ENCODE data around the gene NUAK2.

Gene NUAK2

DNA sequence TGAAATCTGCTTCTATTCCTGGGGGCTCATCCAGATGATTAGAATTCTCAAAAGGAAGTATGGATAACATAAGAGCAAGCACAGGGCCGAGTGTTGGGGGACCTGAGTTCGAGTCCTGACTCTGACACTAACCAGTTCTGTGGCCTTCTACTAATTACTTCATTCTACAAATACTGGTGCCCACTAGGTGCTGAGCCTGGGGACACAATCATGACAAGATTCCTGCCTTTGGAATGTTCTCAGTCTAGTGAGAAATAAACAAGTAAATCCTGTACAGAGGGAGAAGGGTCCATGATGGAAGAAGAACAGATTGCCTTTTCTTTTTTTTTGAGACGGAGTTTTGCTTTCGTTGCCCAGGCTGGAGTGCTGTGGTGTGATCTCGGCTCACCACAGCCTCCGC is 2.2 kb upstream of the NUAK2 start:
- DNase-seq (ENCODE audit: low read depth in 1 of 2, low spot score in 1 of 2), result no peak

DNA sequence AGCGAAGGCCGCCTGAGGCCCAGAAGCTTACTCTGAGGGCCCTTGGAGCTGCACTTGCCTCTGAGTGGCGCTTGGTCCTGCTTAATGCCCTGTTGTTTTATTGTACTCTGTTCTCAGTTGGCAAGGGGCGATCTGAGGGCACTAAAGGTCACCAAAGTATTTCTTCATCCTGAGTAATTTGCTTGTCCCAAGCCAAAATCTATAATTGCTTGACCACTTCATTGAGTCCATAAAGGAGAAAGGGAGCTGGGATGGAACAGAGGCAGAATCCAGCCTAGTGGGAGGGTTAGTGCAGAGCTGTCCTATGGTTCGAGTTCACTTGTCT is 376 bp upstream of the NUAK2 start:
- DNase-seq (ENCODE audit: low read depth in 1 of 2, low spot score in 1 of 2), result no peak

DNA sequence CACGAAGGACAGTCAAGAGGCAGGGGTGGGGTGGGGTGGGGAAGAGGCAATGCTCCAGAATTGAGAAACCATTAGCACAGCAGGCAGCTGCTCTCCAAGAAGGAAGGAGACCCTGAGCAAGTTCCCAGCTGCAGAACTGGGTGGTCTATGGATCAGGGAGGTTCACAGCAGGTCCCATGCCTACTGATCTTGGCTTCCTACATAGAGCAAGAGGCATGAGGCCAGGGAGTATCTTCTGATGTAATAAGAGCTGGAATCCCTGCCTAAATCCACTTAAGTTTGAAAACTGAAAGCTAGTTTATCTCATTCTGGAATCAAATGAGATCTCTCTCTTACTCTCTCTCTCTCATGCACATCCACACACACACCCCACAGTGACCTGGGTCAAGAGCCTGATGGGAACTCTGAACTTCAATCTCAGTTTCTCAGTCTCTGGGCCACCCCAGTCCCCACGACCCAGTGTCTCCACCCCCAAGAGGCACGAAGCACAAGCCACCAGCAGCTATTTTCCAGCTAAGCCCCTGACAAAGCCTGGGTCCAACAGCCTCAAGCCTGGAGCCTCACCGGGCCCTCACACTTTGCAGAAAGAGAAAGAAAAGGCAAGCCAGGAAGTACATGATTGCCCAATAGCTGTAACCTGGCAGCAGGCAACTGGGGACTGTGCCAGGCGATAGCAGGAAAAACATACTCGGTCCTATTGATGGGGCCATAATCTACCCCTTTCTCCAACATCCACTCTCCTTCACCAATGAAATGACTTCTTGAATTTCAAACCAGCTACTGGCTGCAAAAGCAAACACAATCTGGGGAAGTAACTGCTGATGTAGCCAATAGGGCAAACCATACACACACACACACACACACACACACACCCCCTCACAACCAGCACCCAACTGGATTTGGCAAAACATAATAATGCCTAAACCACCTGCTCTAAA is 2.2 kb downstream of the NUAK2 start:
- no peak for DNase-seq (ENCODE audit: low read depth in 1 of 2, low spot score in 1 of 2)

DNA sequence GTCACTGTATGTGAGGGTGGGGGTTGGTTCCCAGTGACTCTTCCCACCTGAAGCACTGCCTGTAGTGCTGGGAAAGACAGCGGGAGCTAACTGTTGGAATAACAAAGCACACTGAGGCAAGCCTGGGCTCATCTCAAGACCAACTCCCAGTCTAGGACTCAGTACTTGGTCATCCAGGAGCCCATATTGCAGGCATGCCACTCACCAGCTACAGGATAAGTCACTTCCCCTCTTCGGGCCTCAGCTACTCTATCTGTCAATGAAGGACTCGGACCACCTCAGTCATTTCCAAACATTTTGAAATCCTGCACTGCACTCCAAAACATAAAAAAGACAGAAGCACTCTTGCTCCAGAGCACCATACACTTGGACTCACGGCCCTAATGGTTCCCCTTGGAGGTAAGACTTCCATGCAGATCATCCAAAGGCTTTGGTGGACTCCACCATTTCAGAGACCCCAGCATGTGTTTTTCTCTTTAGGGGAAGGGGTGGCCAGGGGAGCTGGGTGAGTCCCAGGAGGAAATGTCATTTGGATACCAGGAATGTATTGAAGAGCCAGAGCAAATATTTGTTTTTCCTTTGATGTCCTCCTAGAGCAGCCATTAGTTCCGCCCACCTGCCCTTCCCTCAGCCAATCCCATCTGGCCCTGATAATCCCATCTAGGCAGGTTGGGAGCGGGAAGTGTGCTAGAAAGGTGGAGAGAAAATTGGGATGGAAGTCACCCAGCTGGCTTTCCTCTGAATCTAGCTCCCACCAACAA is 3.1 kb downstream of the NUAK2 start:
- DNase-seq (ENCODE audit: low read depth in 1 of 2, low spot score in 1 of 2), result no peak

DNA sequence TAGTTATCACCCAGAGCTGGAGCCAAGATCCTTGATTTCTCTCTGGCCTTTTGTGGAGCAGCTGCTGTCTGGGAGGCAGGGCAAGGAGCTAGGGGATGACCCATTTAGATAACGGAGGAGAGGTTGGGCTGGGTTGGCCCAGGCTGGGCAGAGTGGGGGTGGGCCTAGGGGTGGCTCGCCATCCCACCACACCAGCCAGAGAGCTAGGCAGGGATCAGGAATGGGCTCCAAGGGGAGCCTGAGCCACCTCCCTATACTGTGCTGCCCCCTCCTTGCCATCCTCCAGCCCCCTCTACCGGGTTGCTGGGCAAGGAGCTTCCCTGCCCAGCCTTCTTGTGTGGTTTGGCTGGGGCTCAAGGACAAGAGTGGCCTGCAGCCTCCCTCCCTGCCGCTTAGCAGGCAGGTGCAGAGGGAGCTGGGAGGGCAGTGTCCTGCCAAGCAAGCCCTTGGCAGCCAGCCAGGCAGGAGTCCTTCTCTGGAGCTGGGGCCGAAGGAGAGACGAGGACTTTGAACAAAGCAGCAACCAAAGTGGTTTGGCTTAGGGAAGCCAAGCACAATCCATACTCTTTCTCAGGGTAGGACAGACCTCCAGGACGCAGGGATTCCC is 4.1 kb downstream of the NUAK2 start:
- no peak for DNase-seq (ENCODE audit: low read depth in 1 of 2, low spot score in 1 of 2)

DNA sequence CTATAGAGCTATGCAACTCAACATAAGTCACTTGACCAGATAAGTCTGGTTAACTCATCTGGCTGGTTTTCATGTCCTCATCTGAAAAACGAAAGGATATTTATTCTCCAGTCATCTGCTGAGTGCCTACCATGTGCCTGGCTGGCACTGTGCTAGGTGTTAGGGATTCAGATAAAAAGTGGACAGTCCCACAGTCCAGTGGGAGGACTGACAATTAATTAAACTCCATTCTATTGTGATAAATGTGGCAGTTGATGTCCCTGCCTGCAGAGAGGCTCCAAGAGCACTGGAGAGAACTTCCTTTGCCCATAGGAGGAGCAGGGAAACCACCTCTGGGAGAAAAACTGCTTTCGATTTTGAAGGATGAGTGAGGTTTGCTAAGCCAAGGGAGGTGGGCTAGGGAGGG is 5.4 kb downstream of the NUAK2 start:
- no peak for DNase-seq (ENCODE audit: low read depth in 1 of 2, low spot score in 1 of 2)

DNA sequence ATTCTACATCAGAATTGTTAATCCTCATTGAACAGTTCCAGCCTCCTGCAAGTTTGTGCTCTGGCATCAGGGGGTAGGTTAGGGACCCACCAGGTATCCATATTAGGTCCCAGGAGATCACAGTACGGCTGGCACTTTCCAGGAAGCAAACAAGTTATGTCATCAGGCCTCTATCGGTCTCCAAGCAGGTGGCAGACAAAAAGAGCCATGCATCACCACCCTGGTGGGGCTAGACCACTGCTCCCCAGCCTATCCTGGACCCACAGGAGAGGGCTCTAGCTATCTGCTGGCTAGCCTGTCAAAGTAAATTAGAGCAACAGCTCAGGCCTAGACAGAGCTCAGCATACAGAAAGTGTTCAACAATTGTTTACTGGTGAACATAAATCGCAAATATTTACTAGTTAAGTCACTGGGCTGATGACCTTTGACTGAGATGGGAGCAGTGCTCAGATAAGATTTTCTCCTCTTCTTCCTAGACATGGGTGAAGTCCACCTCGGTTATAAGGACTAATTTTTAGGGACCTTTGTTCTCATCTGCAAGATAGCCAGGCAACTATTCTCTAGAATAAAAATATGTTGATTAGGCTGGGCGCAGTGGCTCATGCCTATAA is 6.4 kb downstream of the NUAK2 start:
- no peak for DNase-seq (ENCODE audit: low read depth in 1 of 2, low spot score in 1 of 2)

DNA sequence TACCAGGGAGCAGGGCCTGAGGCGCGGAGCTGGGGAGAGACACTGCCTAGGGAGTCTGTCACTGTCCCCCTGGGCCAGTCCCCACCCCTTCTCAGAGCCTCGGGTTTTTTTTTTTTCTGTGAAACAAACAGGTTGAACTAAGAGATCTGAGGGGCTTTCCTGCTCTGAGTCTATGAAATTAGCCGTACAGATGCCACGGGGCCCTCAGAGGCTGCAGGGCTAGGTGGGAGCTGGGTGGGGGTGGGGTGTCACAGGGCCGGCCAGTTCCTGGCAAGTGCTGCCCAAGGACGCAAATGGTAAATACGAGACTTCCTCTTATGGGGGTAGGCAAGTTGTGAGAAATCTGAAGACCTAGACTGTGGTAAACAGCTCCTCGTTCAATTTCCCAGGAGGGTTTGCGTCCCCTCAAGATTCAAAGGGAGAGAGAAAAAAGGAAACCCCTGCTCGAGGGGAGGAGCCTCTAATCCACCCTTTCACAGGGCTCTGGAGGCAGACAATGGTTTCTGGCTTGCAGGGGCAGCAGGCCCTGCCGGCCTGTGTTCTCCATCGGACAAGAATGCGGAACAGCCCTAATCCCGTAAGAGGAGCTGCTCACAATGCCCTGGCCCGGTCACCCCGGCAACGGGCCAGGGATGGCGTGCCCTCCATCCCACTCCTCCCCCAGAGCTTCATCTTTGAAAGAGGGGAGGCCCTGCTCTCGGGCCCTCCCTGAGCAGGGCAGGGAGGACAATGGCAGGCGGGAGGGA is 7.8 kb downstream of the NUAK2 start:
- DNase-seq (ENCODE audit: low read depth in 1 of 2, low spot score in 1 of 2), result no peak

DNA sequence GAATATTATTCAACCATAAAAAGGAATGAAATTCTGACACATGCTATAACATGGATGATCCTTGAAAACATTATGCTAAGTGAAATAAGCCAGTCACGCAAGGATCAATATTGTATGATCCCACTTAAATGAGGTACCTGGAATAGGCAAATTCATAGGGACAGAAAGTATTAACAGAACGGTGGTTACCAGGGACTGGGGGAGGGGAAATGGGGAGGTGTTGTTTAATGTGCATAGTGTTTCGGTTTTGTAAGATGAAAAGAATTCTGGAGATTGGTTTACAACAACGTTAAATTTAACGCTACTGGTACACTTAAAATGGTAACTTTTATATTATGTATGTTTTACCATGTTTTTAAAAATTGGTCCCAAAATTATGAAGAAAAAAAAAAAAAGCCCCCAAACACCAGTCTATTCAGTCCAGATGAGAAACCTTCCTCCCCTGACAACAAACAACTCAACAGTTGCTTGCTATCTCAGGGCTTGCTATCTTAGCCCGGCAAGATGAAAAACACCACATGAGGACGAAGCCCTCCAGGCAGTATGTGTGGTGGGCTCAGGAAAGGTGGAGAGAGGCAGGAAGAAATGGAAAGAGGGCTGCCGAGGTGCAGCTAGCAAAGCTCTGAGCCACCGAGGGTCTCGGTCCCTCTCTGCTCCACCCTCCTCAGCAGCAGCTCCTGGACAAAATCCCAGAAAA is 8.5 kb downstream of the NUAK2 start:
- DNase-seq (ENCODE audit: low read depth in 1 of 2, low spot score in 1 of 2), result no peak

DNA sequence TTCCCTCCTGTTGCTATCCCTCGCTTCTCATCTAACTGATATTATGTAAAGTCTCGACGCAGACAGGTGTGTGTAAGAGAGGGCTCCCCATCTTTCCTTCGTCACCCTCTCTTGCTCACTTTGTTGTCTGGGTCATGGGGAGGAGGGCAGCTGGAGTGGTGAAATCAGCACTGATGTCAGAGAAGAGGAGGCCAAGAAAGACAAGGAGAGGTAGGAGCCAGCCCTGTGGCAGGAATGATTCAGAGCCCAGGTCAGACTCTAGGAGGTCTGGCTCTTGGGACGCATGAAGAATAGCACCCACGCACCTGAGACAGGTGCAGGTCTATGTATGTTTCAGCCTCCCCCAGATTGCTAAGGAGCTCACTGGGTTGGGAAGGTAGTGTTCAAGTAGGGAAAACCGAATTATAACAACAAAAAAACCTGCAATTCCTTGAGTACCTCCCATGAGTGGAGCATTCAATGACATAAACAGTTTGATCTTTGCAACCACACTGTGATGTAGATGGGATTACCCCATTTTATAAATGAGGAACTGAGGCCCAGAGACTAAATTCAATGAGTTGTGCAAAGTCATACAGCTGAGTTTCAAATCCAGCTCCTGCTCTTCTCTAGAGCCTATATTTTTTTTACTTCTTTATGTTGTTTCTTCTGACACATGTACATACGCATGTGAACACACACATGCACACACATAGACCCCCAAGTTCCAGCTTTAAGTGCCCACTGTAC is 10.4 kb downstream of the NUAK2 start:
- DNase-seq (ENCODE audit: low read depth in 1 of 2, low spot score in 1 of 2), result no peak

DNA sequence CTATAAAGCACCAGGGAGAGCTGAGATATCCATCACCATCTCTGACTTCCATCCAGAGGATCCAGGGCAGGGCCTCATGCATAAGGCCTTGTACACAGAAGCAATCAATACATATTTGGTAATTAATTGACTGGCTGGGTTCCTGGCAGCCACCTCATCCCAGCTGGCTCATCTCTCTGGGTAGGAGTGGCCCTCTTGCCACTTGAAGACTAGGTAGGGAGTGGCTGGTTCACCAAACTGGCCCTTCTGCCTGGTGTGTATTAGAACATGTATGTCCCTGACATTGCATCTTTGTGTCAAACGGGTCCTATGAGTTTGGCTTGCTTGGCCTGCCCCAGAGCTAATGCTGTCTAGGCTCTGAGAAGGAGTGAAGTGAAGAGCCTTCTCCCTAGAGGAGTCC is 11.8 kb downstream of the NUAK2 start:
- DNase-seq (ENCODE audit: low read depth in 1 of 2, low spot score in 1 of 2), result no peak

DNA sequence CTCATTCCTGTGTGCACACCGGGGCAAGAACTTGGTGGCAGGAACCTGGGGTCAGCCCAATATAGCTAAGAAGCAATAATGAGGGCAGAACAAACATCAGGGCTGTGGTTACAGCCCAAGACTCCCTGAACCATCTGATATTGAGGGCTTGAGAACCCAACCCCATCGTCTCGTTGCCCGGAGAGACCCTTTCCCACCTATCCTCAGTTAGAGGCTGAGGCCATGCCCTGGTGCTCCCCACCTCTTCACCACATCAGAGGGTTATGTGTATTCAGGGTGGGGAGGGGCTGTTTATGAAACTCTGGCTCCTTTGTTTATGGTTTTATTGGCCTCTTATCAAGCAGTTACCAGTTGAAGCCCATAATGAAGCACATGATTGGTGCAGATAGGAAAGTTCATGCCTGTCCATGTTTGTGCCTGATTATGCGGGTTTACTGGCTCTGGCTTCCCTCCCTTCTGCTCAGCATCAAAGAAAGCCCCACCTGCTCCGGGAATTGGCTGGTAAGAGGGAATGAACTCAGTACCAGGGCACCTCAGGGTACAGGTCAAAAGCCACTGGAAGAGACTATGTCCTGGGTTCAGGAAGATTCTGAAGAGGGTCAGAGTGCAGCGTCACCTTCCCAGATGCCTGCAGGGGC is 14.5 kb downstream of the NUAK2 start:
- no peak for DNase-seq (ENCODE audit: low read depth in 1 of 2, low spot score in 1 of 2)

DNA sequence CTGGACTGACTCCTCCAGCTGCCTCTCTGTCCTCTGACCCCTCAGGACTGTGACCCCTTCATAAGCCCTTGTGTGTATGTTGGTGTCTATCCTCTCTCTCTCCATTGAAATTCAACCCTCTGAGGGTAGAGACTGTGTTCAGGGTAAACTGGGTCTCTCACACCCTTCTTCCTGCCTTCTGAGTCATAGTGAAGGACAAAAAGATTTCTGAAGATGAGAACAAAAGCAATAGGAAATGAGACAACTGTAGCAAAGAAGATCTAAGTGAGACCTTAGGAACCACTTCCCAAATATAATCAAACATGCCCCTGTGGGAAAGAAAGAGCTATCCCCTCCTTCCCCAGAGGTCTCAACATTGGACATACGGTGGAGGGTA is 16.9 kb downstream of the NUAK2 start:
- no peak for DNase-seq (ENCODE audit: low read depth in 1 of 2, low spot score in 1 of 2)

DNA sequence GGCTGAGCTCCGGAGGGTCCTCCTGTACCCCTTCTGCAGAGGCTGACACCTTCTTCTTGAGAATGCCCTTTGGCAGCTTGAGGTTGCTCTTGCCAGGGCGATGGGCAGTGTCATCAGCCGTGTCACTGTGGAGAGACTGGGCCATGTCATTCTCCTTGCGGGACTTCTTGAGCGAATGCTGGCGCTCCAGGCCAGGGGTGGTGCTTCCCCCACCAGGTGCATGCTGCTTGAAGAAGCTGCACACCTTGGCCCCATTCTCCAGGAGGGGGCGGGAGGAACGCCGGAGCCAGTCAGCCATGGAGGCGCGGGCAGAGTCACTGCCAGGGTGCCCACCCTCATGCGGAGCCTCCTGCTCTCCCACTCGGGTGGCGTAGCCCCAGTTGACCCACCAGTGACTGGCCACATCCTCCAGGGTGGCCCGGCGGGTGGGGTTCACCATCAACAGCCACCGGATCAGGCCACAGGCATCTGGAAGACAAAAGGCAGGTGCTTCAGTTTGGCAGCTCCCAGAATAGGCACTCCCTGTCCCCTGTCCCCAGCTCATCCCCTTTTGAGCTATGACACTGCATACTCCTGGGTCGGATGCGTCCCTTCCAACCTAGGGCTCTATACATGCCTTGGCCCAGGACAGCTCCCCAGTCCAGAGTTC is 17.4 kb downstream of the NUAK2 start:
- no peak for DNase-seq (ENCODE audit: low read depth in 1 of 2, low spot score in 1 of 2)

DNA sequence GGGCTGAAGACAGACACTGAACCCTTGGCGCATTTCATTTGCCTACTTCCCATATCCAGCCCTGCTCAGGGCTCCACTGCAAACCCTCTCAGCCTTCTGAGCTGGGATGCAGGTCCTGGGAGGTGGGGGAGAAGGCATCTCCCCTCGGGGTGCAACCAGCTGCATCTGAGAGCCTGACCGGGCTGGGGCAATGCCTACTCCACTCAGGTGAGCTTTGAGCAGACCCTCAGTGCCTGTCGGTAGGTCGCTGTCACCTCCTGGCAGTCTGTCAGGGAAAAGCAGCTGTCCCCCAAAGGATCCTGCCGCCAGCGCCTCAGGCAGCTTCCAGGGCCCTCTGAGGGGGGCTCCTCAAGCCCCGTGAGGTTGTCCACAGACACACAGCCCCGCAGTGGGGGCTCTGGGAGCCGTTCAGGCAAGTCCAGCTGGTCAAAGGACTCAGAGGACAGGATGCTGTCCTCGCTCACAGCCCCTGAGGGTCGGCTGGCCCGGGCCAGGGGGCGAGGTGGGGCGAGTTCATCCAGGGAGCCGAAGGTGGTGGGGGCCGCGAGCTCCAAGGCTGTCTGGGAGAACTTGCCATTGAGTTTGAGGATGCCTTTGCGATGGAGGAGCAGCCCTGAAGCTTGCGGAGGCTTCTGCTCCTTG is 18.2 kb downstream of the NUAK2 start:
- DNase-seq (ENCODE audit: low read depth in 1 of 2, low spot score in 1 of 2), result no peak

DNA sequence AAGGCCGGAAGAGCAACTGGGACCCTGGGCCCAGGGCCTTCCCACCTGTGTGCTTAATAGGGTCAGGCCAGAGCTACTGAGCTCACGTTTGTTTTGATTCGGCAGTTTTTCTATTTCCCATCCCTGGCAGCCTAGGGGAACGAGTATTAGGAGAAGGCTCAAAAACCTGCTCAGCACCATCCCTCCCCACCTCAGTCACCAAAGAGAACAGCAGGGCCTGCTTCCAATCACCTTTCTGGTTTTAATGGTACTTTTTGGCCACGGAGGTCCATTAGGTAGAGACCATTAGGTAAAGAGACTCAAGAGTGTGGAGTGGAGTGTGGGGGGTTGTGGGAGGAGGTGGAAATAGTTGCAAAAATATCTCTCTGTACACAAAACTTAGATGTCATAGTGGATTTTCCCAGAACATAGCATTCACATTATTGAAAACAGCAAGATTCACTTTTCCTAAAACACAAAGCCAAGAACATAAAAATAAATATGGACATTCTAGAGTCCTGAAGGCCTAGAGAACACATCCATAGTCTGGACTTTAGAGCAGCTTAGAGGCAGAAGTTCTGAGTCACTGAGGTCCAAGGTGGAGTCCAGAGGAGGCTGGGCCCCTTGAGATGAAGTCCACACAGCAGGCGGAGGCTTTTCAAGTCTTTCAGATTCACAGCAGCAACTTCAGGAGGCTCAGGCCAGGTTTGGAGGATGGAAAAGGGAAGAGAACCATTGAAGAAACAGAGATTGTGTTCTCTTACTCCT is 19.5 kb downstream of the NUAK2 start:
- no peak for DNase-seq (ENCODE audit: low read depth in 1 of 2, low spot score in 1 of 2)

DNA sequence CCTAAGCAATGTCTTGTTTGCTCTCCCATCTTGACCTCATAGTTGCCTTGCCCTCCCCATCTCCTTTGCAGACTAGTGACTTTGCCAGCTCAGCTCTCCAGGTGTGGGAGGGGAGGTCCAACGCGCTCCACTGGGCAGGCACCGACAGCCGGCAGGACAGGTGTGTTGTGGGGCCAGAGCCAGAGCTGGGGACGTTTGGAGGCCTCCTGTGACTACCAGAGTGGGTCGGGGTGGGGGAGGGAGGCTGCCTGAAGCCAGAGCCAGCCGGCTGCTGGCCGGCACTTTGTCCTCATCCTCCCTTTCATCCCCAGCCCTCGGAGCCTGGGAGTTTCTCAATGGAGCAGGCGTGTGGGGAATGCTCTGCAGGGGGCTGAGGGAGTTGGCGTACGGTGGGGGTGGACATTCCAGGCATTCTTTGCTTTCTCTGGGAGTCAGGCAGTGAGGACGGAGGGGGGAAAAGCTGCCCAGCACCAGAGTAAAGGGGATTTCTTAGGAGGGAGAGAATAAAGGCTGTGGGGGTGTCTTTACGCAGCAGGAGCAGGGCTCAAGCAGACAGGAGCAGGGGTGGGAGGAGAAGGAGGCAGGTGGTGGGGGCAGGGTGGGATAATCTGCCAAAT is 20.2 kb downstream of the NUAK2 start:
- no peak for DNase-seq (ENCODE audit: low read depth in 1 of 2, low spot score in 1 of 2)

All from stimulated activated CD4-positive, alpha-beta T cell treated with anti-CD3 and anti-CD28 coated beads, Interleukin-15, amount 100 ng/mL, for 1 hour (primary cell).